IPS-18c (cell line): ENCODE results near the gene TSPAN9.

Source experiments
- H3K4me3 ChIP-seq: 2 replicates; pipeline ENCODE4 v1.7.0; 2013; ENCODE audit warnings: low read depth, mild to moderate bottlenecking, low read length, moderate library complexity; ENCODE audit not compliant: insufficient read depth
- H3K9me3 ChIP-seq: one replicate; pipeline ENCODE4 v1.6.1; 2013; ENCODE audit warnings: mild to moderate bottlenecking, low read length, moderate library complexity; ENCODE audit not compliant: control insufficient read depth, insufficient read depth

Gene TSPAN9

DNA sequence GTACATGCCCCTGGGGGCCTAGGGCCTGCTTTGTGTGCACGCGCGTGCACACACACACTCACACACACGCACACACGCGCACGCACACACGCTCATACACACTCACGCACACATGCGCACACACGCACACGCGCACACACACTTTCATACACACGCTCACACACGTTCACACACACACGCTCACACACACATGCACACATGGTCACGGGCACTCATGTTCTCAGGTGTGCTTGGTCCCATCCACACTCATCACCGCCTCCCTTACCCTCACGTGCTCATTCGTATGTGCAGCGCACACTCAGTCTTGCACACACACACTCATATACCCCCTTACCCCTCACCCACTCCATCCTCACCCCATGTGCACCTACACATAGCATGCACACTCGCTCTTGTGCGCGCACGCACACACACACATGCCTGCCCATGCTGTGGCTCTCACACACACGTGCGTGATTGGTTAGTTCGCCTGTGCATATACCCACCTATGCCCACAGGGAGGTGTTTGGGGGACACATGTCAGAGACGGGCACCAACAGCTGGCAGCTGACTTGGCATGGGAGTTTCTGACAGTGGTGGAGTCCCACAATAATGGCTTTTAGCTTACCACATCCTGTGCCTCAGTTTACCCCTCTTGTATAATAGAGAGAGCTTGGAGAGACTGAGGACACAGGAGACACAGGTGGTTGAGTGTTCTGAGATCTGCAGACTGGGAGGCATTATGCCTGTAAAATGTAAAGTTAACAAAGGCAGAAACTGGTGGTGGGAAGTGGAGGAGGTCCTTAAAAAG lies 28.7 kb downstream of the TSPAN9 start:
- no peak overlapping the region for H3K4me3 ChIP-seq
- H3K9me3 ChIP-seq: no peaks in the 10 kb centered on the region

DNA sequence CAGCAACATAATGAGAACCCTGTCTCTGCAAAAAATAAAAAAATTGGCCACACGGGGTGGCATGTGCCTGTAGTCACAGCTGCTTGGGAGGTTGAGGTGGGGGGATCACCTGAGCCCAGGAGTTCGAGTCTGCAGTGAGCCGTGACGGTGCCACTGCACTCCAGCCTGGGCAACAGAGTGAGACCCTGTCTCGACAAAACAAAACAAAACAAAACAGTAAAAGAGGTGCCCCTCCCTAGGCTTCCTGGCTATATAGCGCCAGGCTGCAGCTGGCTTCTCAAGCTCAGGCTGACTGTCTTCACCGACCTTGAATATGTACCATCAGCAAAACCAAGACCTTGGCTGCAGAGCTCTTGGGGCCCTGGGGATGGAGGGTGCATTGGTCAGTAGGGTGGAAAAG lies 29.4 kb downstream of the TSPAN9 start:
- Histone ChIP-seq H3K9me3 (no peaks in the 10 kb centered on the region), H3K4me3 (no peak overlapping the region)

DNA sequence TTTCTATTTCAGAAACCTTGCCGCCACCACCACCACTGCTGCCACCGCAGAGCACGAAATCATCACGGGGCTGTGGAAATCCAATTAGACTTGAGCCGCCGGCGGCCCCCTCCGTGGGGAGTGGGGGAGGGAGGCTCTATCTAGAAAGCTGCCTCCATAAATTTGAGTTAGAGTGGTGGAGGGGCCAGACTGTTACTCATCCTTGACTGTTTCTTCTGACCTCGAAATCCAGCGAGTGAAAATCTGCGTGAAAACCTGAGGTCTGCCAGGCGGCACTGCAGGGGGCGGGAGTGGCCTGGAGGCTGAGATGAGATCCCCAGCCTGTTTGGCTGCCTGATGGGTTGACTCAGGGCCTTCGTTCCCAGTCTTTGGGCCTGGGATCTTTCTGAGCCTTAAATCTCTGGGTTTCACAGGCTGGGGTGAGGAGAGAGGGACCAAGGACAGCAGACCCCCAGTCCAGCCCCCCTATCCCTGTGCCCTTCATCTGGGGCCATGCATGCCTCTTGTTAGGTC lies 29.9 kb downstream of the TSPAN9 start:
- no peak overlapping the region for H3K4me3 ChIP-seq
- H3K9me3 ChIP-seq: no peaks in the 10 kb centered on the region

DNA sequence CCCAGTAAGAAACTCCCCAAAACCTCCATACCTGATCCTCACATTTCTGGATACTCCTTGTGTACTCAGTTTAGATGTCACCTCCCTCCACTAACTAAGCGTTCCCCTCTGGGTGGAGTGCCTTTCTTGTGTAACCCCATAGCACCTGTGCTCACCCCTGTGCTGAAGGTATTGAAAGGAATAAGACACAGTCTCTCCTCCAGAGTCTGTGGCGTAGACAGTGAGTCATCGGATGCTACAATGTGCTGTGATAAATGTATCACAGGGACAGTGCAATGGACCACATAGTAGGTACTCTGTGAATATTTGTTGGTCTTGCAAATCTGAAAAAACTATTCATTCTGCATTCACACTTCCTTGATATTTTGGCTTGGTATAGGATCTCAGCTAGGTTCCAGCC lies 30.8 kb downstream of the TSPAN9 start:
- no peaks in the 10 kb centered on the region for H3K9me3 ChIP-seq
- no peak overlapping the region for H3K4me3 ChIP-seq

DNA sequence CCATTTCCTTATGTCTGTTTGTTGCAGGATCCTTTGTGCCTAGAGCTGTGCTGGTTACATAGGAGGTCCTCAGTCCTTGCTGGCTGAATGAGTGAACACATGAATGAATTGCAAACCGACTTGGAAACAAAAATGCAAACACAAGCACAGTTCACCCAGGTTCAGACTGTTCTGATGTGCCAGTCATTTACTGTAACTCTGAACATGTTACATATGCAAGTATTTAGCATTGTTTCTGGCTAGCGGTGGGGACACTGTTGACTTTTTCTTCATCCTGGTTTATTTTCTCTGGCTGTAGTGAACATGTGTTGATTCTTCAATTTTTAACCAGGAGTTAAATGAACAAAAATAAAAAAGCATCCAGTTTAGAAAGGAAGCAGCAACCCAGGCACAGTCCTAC lies 33.4 kb downstream of the TSPAN9 start:
- Histone ChIP-seq H3K4me3 (no peak overlapping the region), H3K9me3 (no peaks in the 10 kb centered on the region)

DNA sequence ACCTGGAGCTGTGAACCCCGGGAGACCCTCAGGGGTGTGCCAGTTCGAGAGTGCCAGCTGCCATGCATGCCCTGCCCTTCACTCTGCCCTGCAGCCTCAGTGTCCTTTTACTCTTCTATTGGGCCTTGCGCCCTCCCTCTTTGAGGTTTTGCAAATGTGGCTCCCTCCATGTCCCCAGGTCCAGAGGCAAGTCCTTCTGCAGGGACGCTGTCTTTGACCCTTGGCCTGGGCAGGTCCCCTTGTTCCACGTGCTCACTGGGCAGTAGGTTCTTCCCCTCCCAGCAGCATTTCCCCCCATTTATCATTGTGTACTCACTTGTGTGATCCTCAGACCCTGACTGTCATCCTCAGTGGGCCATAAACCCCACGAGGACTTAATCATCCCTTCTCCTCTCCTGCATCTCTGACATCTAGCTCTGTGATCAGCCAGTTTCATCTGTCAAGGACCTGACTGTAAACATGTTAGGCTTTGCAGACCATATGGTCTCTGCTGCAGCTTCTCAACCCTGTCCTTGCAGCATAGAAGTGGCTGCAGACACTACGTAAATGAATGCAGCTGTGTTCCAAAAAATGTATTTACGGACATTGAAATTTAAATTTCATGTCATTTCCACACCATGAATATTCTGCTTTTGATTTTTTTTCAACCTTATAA lies 36.6 kb downstream of the TSPAN9 start:
- no peaks in the 10 kb centered on the region for H3K9me3 ChIP-seq
- no peak overlapping the region for H3K4me3 ChIP-seq

DNA sequence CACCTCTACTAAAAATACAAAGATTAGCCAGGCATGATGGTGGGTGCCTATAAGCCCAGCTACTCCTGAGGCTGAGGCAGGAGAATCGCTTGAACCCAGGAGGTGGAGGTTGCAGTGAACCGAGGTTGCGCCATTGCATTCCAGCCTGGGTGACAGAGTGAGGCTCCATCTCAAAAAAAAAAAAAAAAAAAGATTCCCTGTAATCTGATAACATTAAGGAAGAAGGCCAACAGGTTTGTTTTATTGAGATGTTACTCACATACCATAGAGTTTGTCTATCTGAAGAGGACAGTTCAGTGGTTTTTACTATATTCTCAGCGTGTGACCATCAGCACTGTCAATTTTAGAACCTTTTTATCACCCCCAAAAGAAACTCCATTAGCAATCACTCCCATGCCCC lies 37.5 kb downstream of the TSPAN9 start:
- no peaks in the 10 kb centered on the region for H3K9me3 ChIP-seq
- no peak overlapping the region for H3K4me3 ChIP-seq

DNA sequence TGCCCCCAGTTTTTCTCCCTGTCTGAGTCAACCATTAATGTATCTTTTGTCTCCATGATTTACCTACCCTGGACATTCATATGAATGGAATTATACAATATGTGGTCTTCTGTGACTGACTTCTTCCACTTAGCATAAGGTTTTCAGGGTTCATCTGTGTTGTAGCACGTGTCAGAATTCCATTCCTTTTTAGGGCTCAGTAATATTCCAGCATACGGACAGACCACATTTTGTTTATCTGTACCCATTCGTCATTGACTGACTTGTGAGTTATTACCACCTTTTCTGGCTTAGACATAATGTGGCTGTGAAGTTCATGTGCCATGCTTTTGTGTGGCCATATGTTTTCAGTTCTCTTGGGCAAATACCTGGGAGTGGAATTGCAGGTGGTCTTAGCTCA lies 37.9 kb downstream of the TSPAN9 start:
- no peak overlapping the region for H3K4me3 ChIP-seq
- no peaks in the 10 kb centered on the region for H3K9me3 ChIP-seq

DNA sequence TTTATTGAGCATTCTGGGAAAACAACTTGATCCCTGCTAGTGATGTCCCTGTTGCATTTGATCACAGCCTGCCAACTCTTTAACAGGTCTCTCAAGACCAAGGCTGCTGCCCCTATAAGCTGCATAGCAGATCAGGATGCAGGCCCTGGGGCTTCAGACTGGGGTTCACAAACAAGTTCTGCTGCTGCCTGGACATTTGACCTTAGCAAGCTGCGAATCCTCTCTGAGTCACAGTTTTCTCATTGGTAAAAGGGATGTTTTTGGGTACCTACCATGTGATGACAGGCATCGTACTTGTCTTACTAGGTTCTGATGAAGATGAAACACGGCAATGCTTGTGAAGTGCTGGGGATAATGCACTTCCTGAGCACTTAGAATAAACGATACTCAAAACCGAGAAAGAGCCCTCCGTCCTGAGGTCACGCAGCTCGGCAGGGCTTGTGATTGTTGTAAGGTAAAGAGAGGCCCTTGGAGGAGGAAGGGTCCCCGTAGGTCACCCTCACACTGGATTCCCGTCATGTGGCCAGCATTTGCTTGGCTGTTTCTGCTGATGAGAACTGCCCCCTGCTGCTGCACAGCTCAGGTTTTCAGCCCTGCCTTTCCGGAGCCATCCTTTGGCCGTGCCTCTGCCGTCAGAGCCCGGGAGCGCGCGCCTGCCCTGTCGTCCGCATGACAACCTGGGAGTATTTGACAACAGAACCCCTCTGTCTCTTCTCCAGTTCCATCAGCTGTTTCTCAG lies 39.1 kb downstream of the TSPAN9 start:
- no peak overlapping the region for H3K4me3 ChIP-seq
- no peaks in the 10 kb centered on the region for H3K9me3 ChIP-seq

DNA sequence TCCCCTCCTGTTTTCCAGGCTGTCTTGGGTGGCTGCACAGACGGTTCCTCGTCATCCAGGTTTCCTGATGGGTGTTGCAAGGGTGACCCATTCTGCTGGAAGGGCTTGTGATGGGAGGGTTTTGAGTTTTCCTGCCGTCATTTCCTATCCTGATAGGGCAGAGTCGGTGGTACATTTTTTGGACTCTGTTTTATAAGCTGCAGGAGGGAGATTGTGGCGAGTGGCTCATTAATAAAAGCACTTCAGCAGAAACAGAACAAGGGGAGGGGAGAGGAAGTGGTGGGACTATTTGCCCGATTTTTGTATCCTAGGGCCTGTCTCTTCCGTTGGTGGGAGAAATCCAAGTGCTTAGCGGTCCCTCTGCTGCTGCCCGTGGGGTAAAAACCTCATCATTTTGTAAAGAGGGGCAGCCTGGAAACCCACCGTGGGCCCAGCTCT lies 40.0 kb downstream of the TSPAN9 start:
- Histone ChIP-seq H3K4me3 (no peak overlapping the region), H3K9me3 (no peaks in the 10 kb centered on the region)

DNA sequence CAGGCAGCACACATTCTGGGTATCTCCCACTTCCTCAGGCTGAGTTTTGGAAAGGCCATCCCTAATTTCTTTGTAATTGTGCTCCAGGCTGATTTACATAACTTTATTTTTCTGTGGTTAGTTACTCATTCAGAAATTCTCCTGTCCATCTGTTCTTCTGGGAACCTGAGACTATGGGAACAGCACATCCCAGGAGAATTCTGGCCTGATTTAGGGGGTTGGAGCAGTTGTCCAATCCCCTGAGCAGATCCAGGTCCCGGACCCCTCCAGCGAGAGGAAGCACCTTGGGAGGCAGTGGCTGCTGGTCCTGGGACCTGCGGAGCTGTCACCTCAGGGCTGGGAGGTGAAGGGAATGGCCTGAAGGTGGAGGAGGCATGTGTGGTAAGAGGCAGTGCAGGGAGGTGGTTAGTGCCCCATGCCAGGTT lies 40.4 kb downstream of the TSPAN9 start:
- Histone ChIP-seq H3K4me3 (no peak overlapping the region), H3K9me3 (no peaks in the 10 kb centered on the region)

DNA sequence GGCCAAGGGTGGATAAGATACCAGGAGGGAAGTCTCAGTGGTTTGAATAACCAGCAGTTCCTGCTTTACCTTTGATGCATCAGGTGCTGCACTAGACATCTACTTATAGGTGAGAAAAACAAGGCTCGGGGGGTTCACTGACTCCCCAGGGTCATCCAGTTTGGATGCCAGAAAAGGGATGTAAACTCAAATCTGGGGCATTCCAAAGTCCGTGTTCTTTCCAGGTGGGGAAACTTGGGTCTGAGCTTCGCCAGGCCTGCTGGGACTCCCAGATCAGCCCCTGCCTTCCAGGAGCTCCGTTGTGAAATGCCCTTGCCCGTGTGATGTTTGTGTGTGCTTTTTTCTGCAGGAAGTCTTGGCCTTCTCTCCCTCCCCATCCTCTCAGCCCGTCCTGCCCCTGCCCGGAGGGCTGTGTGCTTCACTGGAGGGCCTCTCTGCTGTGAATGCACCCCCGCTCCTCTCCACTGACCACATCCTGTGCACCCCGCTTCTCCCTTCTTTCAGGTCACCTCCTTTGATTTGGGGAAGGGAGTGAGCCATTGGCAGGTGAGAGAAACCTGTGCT lies 42.1 kb downstream of the TSPAN9 start:
- Histone ChIP-seq H3K4me3 (no peak overlapping the region), H3K9me3 (no peaks in the 10 kb centered on the region)

DNA sequence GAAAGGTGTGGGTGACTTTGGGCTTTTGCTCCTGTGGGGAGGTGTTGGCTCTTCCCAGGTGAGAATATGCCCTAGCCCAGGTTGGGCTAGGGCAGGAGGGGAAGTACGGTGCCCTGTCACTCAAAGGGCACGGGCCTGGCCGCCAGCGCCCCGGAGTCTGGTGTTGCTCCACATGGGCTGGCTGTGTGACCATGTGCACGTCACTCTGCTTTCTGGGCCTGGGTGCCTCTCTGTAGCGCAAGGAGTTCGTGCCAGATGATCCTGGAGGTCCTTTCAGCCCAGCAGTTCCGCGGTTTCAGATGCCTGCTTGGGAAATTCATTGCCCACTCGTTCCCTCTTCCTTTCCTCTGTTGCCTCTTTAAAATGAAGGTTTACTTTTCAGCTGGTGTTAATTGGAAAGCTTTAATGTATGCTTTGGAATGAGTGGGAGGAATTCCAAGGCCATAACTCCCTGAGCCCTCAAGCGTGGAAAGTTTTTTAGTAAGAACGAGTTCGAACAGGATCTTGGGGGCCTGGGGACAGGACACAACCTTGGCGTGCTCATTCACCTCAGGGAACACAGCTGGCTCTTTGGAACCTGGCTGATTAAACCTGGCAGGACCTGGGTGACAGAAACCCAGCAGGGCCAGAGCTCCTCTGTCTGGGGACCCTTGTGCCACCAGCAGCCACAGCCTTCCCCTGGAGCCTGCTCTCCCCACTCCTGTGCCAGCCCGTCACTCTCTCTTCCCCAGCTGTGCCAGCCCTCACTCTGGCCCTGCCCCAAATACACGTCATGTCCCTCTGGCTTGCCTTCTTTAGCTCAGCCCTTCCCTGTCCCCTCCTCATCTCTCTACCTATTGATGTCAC lies 42.8 kb downstream of the TSPAN9 start:
- Histone ChIP-seq H3K9me3 (no peaks in the 10 kb centered on the region), H3K4me3 (no peak overlapping the region)

DNA sequence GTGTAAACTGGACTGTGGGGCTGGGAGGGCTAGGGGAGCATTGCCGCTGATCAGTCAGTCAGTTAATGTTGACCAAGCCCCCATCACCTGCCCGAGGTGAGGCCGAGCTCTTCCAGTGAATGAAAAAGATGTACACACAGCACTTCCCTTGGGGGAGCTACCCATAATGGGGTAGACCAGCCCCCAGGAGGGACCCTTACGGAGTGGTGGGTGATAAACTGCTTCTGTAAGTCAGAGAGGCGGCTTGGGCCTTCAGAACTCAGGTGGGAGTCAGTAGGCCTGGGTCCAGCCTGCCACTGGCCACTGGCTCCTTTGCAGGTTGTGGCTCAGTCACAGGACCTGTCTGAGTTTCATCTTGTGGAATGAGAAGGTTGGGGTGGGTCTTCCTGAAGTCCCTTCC lies 43.5 kb downstream of the TSPAN9 start:
- Histone ChIP-seq H3K4me3 (no peak overlapping the region), H3K9me3 (no peaks in the 10 kb centered on the region)

DNA sequence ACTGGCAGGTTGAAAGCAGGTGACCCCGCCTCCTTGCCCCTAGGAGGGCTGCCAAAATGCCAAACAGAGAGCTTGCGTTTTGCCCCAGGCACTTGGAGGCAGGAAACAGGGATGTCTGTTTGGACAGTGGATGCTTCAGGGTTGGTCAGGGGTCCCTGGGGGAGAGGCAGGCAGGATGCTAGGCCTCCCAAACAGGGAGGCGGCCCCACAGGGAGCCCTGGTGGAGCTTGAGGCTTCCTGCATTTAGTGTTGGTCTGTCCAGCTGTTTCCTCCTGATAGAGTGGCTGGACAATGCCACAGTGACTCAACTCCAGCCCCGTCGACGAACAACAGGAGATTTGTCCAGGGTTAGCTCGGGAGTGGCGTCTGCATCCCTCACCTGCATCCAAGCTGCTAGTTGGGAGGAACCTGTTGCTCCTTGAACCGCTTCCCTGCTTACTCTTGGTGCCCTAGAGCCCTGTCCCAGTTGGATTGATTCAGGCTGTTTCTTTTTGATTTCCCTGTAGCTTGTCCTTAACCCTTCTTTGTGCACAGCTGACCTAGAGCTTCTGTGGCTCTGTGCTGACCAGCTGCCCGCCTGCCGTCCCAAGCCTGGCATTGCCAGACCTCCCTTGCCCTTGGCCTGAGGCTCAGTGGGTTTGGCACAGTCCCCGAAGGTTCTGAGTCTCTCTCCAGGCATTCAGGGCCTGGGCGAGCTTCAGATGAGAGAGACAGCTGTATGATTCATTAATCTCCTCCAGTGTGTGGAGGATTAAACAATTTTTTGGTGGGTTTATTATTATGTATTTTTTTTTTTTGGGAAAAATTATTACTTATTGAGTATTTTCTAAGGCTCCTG lies 45.9 kb downstream of the TSPAN9 start:
- H3K4me3 ChIP-seq: no peak overlapping the region
- H3K9me3 ChIP-seq: no peaks in the 10 kb centered on the region

DNA sequence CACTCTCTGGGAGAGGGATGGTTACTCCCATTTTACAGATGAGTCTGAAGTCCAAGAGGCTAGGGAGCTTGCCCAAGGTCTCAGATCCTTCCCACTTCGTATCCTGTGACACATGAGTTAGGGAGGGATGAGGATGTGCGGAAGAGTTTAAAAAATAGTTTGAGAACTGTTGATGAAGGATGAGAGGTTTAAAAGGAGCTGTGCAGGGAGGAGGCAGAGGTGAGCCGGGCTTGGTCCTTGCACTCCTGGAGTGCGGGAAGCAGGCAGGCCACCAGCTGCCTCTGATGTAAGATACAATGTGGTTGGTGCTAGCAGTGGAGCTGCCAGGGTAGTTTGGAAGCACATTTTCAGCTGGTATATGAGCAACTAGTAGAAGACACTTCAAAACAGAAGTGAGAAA lies 46.5 kb downstream of the TSPAN9 start:
- H3K9me3 ChIP-seq: no peaks in the 10 kb centered on the region
- H3K4me3 ChIP-seq: no peak overlapping the region
